Measurements from ENCODE around the gene C1R.

The C1R gene

DNA sequence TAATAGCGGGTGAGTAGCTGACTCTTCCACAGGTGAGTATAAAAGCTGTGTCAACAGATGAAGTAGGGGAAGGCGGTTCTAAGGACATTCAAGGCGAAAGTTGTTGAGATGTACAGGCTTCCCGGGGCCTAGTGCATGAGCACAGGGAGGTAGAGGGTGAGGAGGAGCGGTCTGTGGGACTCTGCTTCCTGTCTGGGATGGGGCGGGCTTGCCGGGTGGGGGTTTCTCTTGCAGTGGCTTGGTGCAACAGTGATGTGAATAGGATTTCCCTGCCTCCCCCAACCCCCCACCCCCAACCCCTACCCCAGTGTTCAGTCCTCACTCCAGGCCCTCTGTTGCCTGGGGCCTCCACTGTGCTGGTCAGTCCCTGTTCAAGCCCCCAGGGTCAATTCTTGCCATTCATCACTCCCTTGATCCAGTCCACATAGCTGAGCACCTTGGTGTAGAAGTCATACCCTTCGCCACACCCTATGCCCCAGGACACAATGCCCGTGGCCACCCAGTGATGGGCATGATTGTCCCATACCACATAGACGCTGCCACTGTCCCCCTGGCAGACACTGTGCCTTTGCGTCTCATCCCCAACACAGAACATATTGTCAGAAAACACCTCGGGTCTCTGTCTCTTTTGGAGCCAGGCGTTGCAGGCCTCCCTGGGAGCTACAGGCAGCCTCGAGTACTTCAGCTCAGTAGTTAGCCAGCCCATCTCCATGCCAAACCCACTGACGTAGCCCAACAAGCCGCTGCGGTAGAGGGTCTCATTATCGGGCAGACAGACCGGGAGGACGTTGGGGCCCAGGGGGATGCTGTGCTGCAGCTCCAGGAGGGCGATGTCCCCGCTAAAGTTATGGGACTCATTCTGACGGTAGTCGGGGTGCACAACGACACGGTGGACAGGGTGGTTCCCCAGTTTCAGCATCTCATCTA lies 4.0 kb upstream of the C1R start:
- DNase-seq, result no peak

DNA sequence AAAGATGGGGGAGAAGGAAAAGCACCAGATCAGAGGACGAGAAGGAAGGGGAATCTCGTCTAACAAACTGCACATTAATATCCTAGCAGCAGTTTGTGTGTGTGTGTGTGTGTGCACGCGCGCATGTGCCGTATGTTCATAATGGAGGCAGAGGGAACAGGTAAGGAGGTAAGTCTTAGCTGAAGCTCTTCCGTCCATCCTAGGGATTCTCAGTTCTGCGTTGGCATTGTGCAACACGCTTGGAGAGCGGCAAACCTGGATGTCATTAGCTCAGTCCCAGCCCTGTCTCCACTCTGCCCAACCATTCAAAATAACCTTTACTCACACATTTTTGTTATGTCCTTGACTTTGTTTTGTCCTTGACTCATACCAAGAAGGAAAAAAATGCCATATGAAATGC lies 1.6 kb upstream of the C1R start:
- no peak for DNase-seq

DNA sequence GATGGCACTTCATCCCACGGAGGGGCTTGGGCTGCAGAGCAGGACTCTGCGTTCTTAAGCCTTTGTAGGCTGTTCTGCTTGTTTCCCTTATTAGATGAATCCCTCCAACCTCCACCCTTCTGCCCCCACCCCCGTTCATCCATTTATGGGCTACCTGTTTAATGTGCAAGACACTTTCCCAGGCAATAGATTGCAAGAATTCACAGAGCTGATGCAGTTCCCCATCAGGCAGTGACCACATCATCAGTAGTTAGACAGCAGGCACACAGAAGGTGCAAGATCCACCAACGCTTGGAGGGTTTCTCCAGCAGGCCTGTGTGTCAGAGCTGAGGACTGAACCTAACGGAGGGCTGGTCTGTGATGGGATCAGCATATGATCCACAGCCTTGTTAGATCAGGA lies 1.2 kb upstream of the C1R start:
- no peak for DNase-seq

DNA sequence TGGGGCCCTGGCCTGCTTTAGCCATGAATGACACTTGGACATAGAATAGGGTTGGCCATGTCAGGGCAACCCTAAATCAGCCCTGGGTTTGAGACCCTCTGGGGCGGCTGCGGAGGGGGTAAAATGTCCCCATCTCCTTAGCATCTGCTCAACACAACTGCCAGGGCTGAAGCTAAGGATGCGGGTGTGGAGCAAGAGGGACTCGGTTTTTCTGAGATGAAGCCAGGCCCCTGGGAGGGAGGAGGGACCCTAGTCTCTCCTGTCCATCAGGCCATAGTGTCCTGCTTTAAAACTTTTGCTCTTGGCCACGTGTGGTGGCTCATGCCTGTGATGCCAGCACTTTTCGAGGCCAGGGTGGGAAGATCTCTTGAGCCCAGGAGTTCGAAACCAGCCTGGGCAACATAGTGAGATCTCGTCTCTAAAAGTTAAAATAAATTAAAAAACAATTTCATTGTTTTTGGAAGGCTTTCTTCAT lies 778 bp upstream of the C1R start:
- DNase-seq, result no peak

DNA sequence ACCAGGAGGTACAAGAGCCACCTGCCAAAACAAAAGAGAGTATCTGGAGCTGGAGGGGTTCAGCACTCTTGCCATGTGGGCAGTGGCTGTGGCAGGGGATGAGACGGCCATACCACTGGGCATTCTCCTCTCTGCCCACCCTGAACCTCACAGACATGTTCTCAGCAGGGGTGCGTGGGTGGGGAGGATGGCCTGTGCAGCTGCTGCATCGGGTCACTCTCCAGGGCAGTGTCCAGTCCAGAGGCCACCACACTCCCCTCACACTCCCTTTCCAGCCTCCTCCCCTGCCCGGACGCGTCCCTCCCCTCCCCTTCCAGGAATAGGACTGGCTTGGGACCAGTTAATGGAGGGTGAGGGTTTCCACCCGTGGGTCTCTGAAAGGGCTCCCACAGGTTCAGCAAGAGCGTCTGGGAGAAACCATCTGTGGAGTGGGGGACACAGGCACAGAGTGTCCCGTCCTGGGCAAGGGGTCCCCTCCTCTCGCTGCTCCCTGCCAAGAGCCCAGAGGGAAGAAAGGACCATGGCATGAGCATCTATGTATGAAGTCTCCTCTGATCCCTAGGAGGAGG lies 501 bp downstream of the C1R start:
- no peak for DNase-seq

DNA sequence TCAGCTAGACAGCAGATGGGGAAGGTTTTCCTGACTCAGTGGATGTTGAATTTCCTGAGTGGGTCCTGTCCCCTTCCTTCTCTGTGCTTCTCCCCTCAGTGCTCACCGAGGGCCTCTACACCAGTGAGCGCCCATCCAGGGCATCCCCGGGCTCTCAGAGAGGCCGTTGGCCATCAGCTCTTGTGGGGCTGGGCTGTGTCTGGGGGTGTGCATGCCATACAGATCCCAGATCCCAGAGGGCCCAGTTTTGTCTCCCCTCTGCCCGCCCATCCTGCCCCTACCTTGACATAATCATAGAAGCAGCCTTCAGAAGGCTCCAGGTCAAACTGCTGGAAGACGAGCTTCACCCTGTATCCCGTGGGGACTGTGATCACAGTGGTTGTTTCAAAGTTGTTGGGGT lies 1.1 kb downstream of the C1R start:
- DNase-seq, result no peak

DNA sequence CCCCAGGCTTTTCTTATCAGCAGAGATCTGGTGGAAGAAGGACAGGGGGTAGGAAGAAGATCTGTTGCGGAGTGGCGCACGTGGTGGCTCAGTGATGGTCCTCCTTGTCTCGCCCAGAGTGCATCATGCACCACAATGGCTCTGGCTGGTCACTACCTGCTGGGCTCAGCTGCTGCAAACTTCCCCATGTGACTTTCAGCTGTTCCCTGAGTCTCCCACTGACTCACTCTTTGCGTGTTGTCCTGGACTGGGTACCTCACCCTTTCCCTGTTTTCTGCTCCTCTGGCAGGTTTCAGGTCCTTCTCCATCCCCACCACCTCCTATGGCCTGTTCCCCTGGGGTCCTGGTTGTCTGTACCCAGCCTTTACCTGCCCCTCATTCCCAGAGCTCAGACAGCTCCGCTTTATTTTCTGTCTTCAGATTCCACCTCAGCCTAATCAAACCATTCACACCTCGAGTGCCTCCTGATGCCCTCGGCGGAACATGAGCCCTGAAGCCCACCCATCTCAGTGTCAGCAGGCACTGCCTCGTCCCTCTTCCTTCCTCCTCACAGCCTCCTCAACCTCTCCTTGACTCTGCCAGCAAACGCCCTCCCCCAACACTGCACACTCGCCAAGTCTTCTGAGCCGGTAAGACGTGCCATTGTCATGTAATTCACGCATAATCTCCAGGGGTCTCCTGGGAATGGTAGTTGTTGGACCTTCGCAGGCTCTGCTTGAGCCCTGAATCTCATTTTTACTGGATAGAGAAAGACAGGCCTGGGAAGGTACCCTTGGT lies 1.8 kb downstream of the C1R start:
- no peak for DNase-seq

DNA sequence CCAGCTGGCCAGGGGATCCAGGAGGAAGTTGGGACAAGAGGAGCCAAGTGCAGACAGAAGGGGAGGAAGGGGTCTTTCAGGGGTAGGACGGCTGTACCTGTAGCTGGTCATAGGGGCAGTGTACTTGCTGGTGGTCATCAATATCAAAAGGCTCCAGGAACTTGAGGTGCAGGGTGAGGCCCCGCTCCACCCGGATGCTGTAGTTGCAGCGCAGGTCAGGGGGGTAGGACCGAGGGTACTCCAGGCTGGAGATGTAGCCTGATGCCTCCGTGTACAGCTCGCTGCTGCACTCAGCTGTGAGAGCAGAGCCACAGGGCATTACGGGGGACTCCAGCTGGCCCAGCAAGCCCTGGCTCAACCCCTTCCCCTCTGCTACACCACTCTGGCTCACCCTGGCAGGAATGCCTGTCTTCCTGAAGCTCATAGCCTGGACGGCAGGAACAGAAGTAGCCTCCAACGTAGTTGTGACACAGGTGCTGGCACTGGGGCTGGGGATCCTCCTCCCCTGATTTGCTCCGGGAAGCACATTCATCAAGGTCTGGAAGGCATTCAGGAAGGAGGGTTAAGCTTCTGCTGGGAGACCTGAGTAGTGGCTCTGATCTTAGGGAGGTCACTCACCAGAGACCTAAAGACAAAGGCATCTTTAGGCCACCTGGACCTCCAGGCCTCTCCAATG lies 2.9 kb downstream of the C1R start:
- no peak for DNase-seq

DNA sequence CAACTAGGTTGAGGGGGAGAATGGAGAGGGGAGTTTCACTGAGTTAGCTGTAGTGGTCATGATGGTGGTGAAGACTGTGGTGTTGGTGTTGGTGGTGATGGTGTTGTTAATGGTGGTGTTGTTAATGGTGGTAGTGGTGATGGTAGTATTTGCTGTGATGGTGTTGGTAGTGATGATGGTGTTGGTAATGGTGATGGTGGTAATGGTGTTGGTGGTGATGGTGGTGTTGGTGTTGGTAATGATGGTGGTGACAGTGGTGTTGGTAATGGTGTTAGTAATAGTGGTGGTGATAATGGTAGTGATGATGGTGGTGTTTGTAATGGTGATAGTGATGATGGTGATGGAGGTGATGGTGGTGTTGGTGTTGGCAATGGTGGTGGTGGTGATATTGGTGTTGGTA lies 9.1 kb downstream of the C1R start:
- no peak for DNase-seq

DNA sequence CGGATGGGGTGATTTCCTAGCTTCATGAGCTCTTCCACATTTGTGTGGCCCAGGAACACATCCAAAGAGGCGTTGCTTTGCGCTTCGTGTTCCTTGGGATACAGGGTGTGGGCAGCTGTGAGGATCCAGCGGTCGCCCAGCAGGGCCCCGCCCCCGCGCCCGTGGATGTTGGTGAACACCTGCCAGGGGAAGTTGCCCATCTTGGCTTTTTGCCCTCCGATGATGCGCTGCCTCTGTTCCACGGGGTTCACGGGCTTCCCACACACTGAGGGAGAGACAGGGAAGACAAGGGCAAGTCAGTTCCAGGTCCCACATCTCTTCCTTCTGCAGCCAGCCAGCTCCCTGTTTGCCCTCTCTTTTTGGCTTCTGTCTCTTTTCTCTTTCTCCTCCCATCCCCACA lies 11.2 kb downstream of the C1R start:
- DNase-seq, result no peak

DNA sequence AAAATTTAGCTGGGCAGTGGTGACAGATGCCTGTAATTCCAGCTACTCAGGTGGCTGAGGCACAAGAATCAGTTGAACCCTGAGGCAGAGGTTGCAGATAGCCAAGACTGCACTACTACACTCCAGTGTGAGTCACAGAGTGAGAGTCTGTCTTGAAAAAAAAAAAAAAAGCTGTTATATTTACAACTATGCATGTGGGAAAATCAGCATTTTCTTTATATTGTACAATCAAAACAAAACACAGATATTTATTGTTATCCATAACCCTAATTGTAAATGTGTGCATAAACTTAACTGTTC lies 12.5 kb downstream of the C1R start:
- no peak for DNase-seq

DNA sequence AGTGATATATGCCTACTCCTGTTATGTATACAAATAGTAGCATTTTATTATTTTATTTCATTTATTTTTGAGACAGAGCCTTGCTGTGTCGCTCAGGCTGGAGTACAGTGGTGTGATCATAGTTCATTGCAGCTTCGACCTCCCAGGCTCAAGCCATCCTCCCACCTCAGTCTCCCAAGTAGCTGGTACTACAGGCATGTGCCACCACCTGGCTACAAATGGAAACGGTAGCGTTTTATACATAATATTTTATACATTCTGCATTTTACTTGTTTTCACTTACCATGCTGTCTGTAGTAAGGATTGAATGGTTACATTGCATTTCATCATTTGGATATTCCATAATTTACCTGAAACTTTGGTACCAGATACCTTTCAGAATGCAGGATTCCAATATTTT lies 14.1 kb downstream of the C1R start:
- DNase-seq, result no peak

DNA sequence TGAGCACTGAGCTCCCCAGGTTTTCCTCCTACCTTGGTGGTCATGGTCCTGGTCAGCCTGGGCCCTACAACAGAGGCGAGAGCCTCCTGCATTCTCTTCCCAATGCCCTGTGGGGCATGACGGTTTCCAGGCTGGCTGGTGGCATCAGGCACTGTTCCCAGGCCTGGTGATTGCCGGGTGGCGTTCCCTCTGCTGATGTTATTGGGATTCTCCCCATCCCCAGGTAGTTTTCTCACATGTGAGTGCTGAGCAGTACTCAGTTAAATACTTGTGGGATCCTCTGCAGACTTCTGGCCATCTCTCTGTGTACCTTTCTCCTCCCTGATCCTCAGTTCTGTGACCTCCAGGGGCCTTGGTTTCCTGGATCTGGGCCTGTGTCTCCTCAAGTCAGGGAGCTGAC lies 15.8 kb downstream of the C1R start:
- DNase-seq, result no peak

DNA sequence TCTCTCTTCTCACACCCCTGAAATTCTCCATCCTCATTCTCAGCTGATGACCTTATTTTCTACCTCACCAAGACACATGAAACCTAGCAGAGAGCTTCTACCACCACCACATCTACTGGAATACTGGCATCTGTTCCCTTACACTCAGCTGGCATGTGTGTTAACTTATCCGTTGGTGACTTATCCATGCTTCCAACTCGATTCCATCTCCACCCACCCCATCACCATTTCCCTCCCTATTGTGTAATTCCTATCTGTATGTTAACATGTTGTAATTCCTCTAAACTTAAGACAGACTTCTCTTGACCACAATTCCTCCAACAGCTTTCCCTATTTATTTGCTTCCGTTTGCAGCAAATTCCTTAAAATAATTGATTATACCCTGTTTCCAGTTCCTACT lies 16.3 kb downstream of the C1R start:
- no peak for DNase-seq

DNA sequence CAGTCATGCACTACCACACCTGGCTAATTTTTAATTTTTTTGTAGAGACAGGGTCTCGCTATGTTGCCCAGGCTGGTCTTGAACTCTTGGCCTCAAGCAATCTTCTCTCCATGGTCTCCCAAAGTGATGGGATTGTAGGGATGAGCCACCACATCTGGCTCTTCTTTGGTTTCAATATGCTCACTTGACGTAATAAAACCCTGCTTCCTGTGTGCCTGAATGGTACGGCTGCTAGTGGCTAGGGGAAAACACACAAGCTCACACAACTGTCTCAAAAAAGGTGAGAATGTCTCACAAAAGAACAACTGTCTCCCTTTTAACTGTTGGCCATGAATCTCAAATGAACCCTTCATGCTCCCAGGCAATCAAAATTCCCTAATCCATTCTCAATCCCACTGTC lies 16.7 kb downstream of the C1R start:
- DNase-seq, result no peak

DNA sequence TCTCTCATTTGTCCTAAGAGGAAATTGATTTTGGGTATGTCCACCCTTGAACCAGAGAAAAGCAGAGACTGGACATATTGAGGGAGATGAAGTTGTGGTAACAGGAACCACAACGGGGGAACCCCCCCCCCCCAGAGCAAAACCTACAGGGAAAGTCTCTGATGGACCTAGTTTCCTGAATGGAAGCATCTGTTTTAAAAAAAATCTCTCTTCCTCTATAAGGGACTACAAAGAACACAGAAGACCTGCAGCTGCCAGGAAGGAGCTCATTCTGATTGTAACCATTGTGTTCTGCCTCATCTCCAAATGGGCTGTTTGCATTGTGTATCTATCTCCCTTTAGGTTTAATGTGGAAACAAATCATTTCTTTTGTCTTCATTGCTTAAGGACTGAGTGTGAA lies 18.3 kb downstream of the C1R start:
- DNase-seq, result no peak

DNA sequence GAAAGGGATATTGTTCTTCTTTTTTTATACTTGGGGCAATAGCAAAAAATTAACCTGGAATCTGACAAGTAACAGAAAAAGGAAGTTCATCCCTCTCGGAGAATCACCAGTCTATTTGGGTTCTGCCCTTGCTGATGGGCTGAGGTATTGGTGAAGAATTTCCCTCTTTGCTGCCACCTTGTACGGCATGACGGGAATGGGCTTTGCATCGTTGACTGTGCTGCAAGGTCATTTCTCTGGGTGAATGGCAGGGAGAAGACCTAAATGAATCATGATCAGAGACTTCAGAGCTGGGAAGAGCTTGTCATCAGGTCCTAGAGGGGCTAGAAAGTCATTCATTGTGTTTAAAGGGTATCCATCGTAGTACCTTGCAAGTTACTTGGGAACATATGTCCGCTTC lies 19.7 kb downstream of the C1R start:
- no peak for DNase-seq

DNA sequence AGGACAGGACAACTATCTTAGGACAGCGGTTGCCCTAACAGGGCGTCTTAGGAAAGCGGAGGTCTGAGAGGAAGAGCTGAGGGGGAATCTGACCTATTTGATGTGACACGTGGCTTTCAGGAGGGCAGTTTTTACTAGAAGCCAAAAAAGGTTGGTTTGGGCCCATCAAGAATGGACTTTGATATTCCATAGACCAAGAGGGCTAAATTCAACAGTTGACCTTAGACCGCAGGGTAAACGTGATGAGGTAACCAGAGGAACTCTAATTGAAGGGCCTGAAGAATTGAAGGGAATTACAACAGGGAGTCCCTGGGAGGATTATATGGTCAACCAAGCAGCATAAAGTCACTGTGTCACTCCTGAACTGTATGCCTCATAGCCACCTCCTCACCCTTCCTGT lies 20.2 kb downstream of the C1R start:
- DNase-seq, result no peak

DNA sequence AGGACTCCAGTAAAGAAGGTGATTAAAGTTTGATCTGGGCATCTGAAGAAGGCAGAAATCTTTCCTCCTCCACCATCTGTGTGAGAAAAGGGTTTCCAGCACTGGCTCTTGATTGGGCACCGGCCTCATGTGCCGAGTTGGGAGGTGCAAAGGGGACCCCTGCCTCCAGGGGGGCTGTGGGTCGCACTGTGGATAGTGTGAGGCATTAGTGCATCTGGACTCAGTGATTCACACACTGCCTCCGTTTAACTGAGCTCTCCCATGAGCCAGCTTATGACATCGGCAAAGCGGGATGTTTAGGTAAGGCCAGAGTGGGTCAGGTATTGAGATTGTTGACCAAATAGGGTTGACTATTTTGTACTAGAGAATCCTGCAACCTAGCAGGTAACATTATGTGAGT lies 22.9 kb downstream of the C1R start:
- no peak for DNase-seq

DNA sequence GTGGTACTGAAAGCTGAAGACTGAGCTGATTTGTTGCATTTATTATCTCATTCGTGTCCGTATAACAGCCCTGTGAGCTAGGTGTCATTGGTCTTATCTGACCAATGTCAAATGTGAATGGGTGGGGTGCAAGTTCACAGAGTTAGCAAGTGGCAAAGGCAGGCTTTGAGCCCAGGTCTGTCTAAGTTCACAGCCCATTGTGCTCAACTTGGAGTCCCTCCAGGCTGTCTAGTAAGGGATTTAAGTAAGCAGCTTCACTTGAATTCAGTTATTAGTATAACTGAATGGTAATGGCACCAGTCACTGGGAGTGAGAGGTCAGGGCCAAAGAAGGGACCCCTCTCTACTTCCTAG lies 23.3 kb downstream of the C1R start:
- DNase-seq, result no peak

DNA sequence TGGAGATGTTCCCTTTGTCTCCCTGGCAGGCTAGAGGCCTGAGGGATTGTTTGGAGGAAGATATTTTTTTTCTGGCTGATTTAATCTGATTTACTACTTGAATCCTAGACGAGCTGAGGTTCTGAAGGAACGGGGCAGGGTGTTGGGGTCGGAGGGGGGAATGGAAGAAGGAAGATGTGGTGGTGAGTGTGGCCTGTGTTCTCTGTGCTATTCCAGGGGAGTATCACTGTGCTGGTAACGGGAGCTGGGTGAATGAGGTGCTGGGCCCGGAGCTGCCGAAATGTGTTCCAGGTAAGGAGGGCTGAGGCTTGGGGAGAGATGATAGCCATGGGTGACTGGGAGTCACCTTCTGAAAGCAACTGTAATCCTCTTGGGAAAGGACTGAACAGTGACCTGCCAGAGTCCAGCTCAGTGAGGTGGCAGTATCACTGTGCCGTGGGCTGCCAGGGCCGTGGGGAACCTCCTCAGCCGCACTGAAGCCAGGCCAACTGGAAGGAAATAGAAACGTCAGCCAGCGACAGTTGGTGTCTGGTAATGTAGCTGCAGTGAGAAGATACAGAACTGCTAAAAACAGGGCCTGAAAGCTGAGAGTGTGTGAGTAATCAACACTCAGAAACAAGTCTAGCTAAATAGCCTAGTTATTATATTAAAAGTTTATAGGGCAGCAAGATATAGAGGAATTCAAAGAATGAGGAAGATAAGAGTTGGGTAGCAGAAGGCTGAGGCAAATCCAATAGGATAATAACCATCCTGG lies 23.8 kb downstream of the C1R start:
- DNase-seq, result no peak

DNA sequence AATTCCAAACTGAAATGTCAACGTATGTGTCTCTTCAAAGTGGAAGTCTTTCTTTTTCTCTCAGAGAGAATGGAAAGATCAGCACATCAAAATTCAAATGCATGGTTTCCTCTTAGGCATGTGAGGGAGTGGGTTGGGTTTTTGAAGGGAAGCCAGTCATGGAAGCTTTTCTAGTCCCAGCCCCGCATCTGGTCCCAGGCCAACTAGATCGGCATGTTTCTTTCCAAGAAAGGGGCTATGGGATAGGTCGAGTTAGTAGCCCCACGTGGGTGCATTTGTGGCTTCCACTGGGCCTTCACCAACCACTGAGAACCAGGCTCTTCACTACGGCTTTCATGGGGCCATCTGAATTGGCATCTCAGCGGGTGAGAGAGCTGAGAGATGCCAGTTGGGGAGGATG lies 25.1 kb downstream of the C1R start:
- no peak for DNase-seq

DNA sequence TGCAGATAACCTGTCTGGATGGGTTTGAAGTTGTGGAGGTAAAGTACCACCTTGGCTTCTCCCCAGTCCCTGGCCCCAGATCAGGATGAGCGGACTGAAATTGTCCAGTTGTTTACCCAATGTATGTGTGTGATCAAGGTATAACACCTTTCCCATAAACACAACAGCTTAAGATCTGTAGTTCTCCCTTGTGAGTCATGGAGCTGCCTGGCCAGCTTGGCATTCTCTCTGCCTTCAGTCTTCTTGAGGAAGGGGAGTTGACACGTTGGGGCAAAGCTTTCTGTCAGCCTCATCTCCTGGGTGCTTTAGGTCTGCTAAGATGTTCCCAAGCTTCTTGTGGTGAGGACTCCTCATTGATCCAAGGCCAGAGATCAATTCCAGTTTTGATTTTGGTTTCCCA lies 25.6 kb downstream of the C1R start:
- DNase-seq, result no peak
